Left cardiac atrium (tissue), 4 donors: Measurements from ENCODE around the gene TSPEAR. TPM values are rescaled to one million over a fixed set of nuclear protein-coding genes. Genes with fewer than 3 reads are reported as not detected.
A peak's percentile ranks its signal among the peaks of the same experiment; 100 is the strongest.

Experiments used
- ATAC-seq, 2 donors: fragments of 200-7000 bp; cut with Tn5 transposase; one replicate each; pipeline ENCODE4 v1.9.1; 2020; ENCODE audit warnings: mild to moderate bottlenecking in 2 of 2, moderate library complexity in 2 of 2
- DNase-seq: peaks from one replicate; pipeline ENCODE4 v3.0.0-alpha.2; 2020
- intact Hi-C, 2 donors: fragments of 100-400 bp; cut with DNase I; formaldehyde crosslinking; loops; one replicate each; pipeline versions ENCODE4 v1.14.1 to v1.15.1; 2022 to 2023
- total RNA-seq, 2 donors: library from RNA; stranded (reverse); fragmentation: NEBNext Ultra II Directional; extraction: Animal tissue kit (Norgen Biotek cat#: 25700); gene quantifications; one replicate each; pipeline ENCODE4 v1.2.1, GENCODE V29; 2021
- donor health status: DM: no; HTN: yes; CAD: no.
- donor health status: DM: no; HTN: yes; CAD: no; lungs with severe emphysema.
- donor health status: DM: yes; HTN: yes; CAD: no.
- donor health status: Dilated cardiomyopathy.

Gene TSPEAR
- total RNA-seq, 2 donors from 2014 or later, result 0.39 to 1.6 TPM

GRCh38 chr21:44532712-44533111 is 178.7 kb downstream of the TSPEAR start:
- ATAC-seq (no peak), DNase-seq (no peak)
- intact Hi-C loops, result no loop called here

- DNase-seq, result no peak
- intact Hi-C loops, result no loop called here
- ATAC-seq, result no peak
Observed at GRCh38 chr21:44531606-44532564, 179.5 kb downstream of the TSPEAR start.

GRCh38 chr21:44530903-44531605 is 180.3 kb downstream of the TSPEAR start:
- DNase-seq, result no peak
- intact Hi-C loops, result no loop called here
- no peak for ATAC-seq

- intact Hi-C loops, result no loop called here
- ATAC-seq (no peak), DNase-seq (no peak)
Observed at GRCh38 chr21:44530221-44530902, 181.0 kb downstream of the TSPEAR start.

GRCh38 chr21:44529503-44530125 is 181.8 kb downstream of the TSPEAR start:
- intact Hi-C loops, result no loop called here
- no peak for DNase-seq
- no peak for ATAC-seq

- ATAC-seq (no peak), DNase-seq (peak; percentile 10)
- intact Hi-C loops, result no loop called here
Observed at GRCh38 chr21:44529011-44529421, 182.4 kb downstream of the TSPEAR start.

- intact Hi-C loops, result no loop called here
- DNase-seq, result peak; percentile 8
- no peak for ATAC-seq
Observed at GRCh38 chr21:44528634-44528995, 182.8 kb downstream of the TSPEAR start.

- no peak for ATAC-seq
- intact Hi-C loops, result no loop called here
- DNase-seq, result peak; percentile 18
Observed at GRCh38 chr21:44527983-44528633, 183.3 kb downstream of the TSPEAR start.

GRCh38 chr21:44527156-44527982 is 184.0 kb downstream of the TSPEAR start:
- intact Hi-C loops, result no loop called here
- DNase-seq, result peak; percentile 12
- no peak for ATAC-seq

- DNase-seq (no peak), ATAC-seq (no peak)
- intact Hi-C loops, result no loop called here
Observed at GRCh38 chr21:44526096-44526997, 185.0 kb downstream of the TSPEAR start.

GRCh38 chr21:44525391-44526095 is 185.8 kb downstream of the TSPEAR start:
- DNase-seq (peak; percentile 17), ATAC-seq (no peak)
- intact Hi-C loops, result no loop called here

- ATAC-seq (no peak), DNase-seq (no peak)
Observed at GRCh38 chr21:44524414-44525371, 186.7 kb downstream of the TSPEAR start.

GRCh38 chr21:44523567-44524413 is 187.6 kb downstream of the TSPEAR start:
- ATAC-seq, result no peak
- intact Hi-C loops, result no loop called here
- DNase-seq, result no peak

More at GRCh38 chr21:44524414-44525371, 186.7 kb downstream of the TSPEAR start:
- intact Hi-C loops, result no loop called here

GRCh38 chr21:44522753-44523204 is 188.6 kb downstream of the TSPEAR start:
- intact Hi-C loops, result no loop called here
- DNase-seq (no peak), ATAC-seq (no peak)
